ENCODE data around the gene DFFB.

DNA sequence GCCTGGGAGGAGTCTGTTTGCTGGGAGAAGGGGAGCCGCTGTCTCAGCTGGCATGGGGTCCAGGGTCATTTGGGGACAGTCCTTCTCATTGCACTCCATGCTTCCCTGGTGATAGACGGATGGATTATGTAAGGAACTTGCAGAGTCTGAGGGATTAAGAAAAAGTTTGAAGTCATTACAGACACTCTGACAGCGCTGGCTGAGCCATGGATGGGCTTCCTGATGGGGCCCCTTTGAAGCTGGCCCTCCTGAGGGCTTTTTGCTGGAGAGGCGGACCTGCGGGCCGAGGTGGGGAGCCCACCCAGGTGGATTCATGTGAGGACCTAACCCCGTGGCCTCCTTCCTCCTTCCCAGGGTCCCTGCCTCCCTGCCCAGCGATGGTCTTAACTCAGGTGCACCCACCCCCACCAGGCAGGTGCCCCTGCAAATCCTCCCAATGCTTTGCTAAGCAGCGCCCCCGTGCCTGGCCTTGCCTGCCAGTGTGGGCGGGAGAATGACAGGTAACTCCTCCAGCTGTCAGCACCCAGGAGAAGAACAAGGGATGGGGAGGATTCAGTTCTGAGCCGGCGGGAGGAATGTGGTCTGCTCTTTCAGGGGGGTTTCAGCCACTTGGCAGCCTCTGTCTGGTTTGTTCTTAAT, 67.0 kb downstream of the DFFB start:
- TF ChIP-seq EZH2 (IDR thresholded peaks at IDR 0.05; ENCODE audit: borderline replicate concordance, insufficient read depth, low read length, poor library complexity, severe bottlenecking) = no peak
- no peak for TF ChIP-seq MXI1 (conservative IDR thresholded peaks at IDR 0.05; ENCODE audit: poor library complexity, severe bottlenecking)
- TF ChIP-seq POLR2AphosphoS5 (IDR thresholded peaks at IDR 0.05) = no peak
- TF ChIP-seq TAF1 (IDR thresholded peaks at IDR 0.05; ENCODE audit: low read depth) = no peak
- TF ChIP-seq, protein P1, sequence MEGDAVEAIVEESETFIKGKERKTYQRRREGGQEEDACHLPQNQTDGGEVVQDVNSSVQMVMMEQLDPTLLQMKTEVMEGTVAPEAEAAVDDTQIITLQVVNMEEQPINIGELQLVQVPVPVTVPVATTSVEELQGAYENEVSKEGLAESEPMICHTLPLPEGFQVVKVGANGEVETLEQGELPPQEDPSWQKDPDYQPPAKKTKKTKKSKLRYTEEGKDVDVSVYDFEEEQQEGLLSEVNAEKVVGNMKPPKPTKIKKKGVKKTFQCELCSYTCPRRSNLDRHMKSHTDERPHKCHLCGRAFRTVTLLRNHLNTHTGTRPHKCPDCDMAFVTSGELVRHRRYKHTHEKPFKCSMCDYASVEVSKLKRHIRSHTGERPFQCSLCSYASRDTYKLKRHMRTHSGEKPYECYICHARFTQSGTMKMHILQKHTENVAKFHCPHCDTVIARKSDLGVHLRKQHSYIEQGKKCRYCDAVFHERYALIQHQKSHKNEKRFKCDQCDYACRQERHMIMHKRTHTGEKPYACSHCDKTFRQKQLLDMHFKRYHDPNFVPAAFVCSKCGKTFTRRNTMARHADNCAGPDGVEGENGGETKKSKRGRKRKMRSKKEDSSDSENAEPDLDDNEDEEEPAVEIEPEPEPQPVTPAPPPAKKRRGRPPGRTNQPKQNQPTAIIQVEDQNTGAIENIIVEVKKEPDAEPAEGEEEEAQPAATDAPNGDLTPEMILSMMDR (IDR thresholded peaks at IDR 0.05; ENCODE audit: poor library complexity, severe bottlenecking) = no peak
- no peak for TF ChIP-seq SMC3 (conservative IDR thresholded peaks at IDR 0.05; ENCODE audit: poor library complexity)
- TF ChIP-seq, protein P2, sequence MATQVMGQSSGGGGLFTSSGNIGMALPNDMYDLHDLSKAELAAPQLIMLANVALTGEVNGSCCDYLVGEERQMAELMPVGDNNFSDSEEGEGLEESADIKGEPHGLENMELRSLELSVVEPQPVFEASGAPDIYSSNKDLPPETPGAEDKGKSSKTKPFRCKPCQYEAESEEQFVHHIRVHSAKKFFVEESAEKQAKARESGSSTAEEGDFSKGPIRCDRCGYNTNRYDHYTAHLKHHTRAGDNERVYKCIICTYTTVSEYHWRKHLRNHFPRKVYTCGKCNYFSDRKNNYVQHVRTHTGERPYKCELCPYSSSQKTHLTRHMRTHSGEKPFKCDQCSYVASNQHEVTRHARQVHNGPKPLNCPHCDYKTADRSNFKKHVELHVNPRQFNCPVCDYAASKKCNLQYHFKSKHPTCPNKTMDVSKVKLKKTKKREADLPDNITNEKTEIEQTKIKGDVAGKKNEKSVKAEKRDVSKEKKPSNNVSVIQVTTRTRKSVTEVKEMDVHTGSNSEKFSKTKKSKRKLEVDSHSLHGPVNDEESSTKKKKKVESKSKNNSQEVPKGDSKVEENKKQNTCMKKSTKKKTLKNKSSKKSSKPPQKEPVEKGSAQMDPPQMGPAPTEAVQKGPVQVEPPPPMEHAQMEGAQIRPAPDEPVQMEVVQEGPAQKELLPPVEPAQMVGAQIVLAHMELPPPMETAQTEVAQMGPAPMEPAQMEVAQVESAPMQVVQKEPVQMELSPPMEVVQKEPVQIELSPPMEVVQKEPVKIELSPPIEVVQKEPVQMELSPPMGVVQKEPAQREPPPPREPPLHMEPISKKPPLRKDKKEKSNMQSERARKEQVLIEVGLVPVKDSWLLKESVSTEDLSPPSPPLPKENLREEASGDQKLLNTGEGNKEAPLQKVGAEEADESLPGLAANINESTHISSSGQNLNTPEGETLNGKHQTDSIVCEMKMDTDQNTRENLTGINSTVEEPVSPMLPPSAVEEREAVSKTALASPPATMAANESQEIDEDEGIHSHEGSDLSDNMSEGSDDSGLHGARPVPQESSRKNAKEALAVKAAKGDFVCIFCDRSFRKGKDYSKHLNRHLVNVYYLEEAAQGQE (IDR thresholded peaks at IDR 0.05; ENCODE audit: borderline replicate concordance) = no peak

All from neural cell (in vitro differentiated cells).